Activated CD8-positive, alpha-beta memory T cell treated with anti-CD3 and anti-CD28 coated beads for 4 hours (primary cell): ENCODE data around the gene RPL36A.

ENCODE experiments used
- DNase-seq, 2 donors: peaks; one replicate each; pipeline ENCODE4 v3.0.0-alpha.2; 2020; ENCODE audit warnings: low read depth in 2 of 2

The RPL36A gene

GRCh38 chrX:101390664-101391525 lies at the start of gene RPL36A:
RPL36A (plus strand) TSS chrX:101391011; CDS start chrX:101391044, 33 bp downstream.
- DNase-seq = peak; percentile 64 to 74

GRCh38 chrX:101347859-101348451 lies 42.9 kb upstream of the RPL36A start:
- no peak for DNase-seq

GRCh38 chrX:101348452-101349192 lies 42.2 kb upstream of the RPL36A start, which contains the start of gene TIMM8A:
TIMM8A (minus strand) TSS chrX:101348742; CDS start chrX:101348664, 78 bp downstream.
- peak; percentile 48 to 64 for DNase-seq

DNA sequence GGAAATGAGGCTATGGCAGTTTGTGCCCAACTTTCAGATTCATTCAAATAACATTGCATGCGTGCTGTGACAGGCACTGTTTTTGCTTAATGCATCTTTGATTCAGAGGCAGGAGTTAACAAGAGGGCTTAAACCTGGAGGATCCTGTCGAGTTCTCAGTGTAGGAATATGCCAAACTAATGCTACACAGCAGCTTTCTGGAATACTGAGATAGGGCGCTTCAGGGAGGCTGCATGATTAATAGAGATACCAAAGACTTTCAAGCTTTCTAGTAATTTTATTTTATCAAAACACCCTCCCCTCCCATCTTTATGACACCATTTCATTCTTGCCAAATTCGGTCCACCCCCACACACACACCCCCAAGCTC lies 41.6 kb upstream of the RPL36A start:
- no peak for DNase-seq

GRCh38 chrX:101357166-101357795 lies 33.5 kb upstream of the RPL36A start:
- DNase-seq = no peak

- no peak for DNase-seq
Observed at GRCh38 chrX:101359966-101360365, 30.8 kb upstream of the RPL36A start.

DNA sequence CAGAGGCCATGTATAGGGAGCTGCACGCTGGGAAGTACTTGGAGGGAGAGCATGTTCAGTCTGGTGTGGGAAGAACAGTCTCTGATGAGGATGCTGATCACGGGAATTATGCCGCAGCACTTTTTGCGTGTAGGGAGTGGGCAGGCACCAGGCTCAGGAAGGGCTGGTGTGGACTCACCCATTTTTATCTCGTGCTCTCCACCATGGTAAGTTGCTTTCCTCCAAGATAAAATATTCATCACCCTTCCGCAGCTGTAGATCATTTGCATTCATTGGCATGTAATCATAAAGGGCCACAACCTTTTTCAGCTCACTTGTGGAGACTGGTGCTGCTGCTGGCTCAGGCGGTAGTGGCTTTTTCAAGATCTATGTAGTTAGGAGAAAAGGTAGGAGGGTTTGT lies 30.4 kb upstream of the RPL36A start:
- DNase-seq = no peak

GRCh38 chrX:101362116-101362515 lies 28.7 kb upstream of the RPL36A start:
- no peak for DNase-seq

GRCh38 chrX:101362757-101363156 lies 28.1 kb upstream of the RPL36A start:
- DNase-seq = no peak

- no peak for DNase-seq
Observed at GRCh38 chrX:101365301-101365795, 25.5 kb upstream of the RPL36A start.

DNA sequence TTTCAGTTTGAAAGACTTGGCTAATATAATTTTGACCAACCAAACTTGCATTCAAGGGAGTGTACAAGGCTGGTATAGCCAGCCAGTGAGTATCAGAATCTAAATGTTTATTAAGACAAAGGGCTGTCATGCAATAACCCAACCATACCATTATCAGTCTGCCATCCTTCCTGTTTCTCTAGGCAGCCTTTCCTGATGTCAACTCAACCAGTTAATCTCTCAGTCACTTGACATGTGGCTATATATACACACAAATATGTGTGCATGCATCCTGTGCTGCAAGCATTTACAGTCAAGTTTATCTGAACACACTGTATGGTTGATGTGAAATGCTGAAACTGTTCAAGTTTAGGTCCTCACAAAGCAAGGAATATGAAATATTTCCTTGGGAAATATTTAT lies 22.0 kb upstream of the RPL36A start:
- no peak for DNase-seq

DNA sequence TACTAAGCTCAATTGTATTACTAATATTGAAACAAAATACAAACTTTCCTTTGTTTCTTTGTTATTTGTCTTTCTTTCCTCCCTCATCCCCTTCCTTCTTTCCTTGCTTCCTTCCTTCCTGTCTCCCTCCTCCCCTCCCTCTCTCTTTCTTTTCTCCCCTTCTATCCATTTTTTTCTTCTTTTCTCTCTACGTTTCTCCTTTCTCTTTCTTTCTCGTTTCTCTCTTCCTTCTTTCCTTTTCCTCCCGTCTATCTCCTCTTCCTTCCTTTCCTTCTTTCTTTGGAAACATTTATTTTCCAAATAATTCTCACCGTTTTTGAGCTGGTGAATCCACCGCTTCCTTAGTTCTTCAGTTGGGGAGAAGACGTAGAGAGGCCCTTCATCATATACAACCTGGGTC lies 21.1 kb upstream of the RPL36A start:
- no peak for DNase-seq

DNA sequence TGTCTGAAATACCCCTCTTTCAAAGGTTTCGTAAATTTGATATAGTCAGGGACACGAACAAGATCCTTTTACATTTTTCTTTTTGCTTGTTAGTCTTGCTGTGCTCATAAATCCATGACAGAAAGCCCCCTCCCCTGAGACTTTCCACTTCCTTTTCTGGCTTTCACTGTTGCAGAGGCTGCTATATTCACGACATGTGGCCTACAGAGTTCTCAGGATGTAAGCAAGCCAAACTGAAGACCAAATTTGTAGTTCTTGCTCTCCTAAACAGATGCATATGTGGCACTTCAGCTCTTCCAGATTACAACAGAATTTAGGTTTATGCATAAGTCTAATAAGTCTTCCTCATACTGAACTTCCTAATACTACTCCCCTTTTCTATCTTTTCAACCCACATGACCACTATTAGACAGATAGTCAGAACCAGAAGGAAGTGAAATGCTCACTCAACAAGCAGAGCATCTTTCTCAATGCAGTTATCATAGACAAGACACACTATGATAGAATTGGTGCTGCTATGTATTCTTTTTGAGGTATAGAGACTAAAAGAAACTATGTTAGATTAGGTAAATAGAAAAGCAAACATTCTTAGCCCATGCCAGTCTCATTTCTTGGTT lies 19.8 kb upstream of the RPL36A start:
- no peak for DNase-seq

GRCh38 chrX:101377547-101377946 lies 13.3 kb upstream of the RPL36A start:
- DNase-seq = no peak

DNA sequence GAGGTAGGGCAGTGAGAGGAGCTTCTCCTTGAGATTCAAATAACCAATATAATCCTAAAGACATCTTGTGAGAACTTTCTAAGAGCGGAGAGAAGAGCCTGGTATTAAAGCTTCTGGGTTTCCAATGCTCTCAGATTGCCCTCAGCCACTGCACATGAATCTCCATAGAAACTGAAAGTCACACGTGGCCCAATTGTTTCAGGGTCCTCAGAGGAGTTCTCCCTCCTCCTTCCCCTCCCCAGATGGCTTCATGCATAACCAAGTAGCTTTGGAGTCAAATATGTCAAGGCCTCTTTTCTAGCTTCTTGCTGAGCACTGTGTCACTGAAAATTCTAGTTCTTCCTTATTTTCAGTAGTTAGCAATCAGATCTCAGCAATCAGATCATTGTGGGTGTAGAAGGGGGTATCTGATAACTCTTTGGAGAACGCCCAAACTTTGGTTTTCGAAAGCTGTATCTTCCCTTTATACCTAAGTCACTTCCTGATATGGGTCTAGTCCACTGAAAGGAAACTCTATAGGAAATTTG lies 7.1 kb upstream of the RPL36A start:
- no peak for DNase-seq

- DNase-seq = no peak
Observed at GRCh38 chrX:101385026-101385684, 5.7 kb upstream of the RPL36A start.

DNA sequence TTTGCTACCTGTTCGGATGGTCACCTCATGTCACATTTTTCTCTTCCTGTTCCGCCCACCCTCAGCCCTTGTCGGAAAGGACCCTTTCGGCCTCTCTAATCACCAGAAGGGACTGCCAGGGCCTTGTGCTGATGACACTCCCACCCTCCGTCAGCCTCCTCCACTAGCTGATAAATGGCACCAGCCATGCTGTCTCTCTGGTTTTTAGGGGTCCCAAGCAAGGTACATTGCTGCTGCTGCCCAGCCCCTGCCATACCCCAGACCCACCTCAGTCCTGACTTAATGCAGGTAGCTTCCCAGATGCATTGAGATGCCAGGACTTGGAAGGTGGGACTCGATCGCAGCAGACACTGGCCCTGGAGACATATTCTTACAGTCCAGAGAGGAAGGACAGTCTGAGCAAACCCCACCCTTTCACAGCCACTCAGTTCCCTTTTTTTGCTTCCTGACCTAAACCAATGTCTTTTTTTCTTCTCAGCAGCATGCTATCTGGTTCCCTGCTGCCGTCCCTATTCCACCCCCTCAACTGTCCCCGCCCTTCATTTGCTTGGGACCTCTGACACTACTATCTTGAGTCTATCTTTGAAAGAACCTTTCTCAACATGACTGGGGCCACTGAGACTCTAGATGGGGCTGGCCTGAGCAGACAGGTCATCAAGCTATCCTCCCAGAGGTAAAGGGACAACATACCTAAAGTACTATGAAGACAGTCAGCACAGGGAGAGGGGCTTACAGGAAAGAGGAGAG lies 4.8 kb upstream of the RPL36A start, which contains the start of gene BTK:
Gene BTK (minus strand): TSS at position 397 of the 747 bp plus-strand sequence. CDS start 10,907 bp downstream, outside the sequence.
- DNase-seq = no peak

GRCh38 chrX:101386542-101386885 lies 4.3 kb upstream of the RPL36A start:
- no peak for DNase-seq

- no peak for DNase-seq
Observed at GRCh38 chrX:101388604-101389003, 2.2 kb upstream of the RPL36A start.

GRCh38 chrX:101391831-101392230 lies 1.0 kb downstream of the RPL36A start:
- no peak for DNase-seq
